ENCODE results near the gene TUBB.
"Not testable (repeated sequence)": the region's sequence is repeated elsewhere in the genome, so short reads cannot be mapped to it uniquely, and the experiment has no call there.

Gene TUBB

DNA sequence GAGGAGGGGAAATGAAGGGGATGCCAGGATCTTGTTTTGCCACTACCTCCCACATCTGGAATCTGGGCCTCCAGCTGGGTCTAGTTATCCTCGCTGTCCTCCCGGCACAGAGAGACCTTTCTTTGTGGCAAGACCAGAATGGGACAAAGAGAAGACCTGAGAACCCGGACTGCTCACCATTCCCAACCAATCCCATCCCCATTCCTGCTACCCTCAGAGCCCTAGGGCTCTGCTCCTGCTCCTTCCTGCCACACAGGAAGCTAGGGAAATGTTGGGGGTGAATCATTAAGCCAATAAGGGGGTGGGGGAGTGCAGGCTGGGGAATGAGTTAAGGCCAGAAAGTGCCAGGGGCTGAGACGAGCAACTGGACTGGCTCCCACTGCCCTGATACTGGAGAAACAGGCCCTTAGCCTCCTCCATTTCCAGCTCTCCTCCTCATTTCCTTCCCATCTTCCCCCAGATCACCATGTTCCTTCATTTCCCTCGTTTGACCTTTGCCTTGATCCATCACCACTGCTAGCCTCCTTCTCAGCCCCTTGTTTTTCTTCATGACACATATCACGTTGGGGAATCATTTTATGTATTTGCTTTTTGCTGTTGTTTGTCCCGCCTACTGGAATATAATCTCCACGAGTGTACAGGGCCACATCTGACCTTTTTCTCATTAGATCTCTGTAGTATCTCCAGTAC is 28.8 kb downstream of the TUBB start:
- Histone ChIP-seq H3K27me3 (ENCODE audit: control insufficient read depth, insufficient read depth, low read length) (no peaks in the 10 kb centered on the region), H3K4me1 (ENCODE audit: control insufficient read depth, insufficient read depth, low read length) (peaks cover 66% of the 10 kb centered on the region), H3K4me2 (ENCODE audit: low read length) (peak overlapping the region; percentile 11), H3K9me3 (replicated peaks; ENCODE audit: low read length) (no peaks in the 10 kb centered on the region), H3K9ac (ENCODE audit: low read depth, low read length) (peak overlapping the region; percentile 39), H3K4me3 (ENCODE audit: low read length) (no peak overlapping the region), H3K36me3 (ENCODE audit: insufficient read depth, low read length) (peaks cover 2% of the 10 kb centered on the region)

DNA sequence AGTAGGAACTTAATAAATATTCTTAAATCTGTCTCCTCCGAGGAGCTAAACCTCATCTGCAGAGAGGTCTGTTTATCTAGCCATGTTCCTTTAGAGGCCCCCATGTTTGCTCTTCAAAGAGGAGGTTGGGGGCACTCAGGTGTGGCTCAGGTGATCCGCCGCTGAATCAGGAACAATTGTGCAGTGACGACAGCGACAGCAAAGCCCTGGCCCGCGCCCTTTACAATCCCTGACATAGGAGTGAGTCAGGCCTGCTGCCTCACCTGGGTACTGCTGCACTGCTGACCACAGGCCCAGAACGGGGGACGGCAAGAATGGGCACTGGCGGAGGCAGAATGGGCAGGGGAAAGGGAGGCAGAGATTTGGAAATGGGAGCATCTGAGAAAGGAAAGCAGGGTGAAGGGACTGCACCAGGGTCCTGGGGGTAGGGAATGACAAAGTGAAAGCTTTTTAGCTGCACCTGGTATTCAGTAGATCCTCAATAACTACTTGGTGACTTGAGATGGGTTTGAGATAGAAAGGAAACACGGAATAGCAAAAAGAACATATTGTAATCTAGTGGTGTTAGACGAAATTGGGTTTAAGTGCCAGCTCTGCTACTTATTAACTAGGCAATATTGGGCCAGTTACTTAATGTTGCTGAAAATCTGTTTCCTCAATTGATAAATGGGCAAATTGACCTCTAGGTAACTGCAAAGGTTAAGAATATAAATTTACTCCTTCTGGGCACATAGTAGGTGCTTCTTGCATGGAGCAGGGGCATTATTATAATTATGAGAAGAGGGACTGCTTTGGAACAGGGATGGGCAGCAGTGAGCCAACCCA is 29.6 kb downstream of the TUBB start:
- no peaks in the 10 kb centered on the region for H3K36me3 ChIP-seq (ENCODE audit: insufficient read depth, low read length)
- no peak overlapping the region for H3K4me3 ChIP-seq (ENCODE audit: low read length)
- peak overlapping the region; percentile 39 for H3K9ac ChIP-seq (ENCODE audit: low read depth, low read length)
- peaks cover 70% of the 10 kb centered on the region for H3K4me1 ChIP-seq (ENCODE audit: control insufficient read depth, insufficient read depth, low read length)
- H3K27me3 ChIP-seq (ENCODE audit: control insufficient read depth, insufficient read depth, low read length), result no peaks in the 10 kb centered on the region
- no peak overlapping the region for H3K4me2 ChIP-seq (ENCODE audit: low read length)
- H3K9me3 ChIP-seq (replicated peaks; ENCODE audit: low read length), result no peaks in the 10 kb centered on the region

- Histone ChIP-seq H3K36me3 (ENCODE audit: insufficient read depth, low read length) (no peaks in the 10 kb centered on the region), H3K9me3 (replicated peaks; ENCODE audit: low read length) (no peaks in the 10 kb centered on the region), H3K9ac (ENCODE audit: low read depth, low read length) (no peak overlapping the region), H3K4me3 (ENCODE audit: low read length) (no peak overlapping the region), H3K4me2 (ENCODE audit: low read length) (no peak overlapping the region), H3K27me3 (ENCODE audit: control insufficient read depth, insufficient read depth, low read length) (no peaks in the 10 kb centered on the region), H3K4me1 (ENCODE audit: control insufficient read depth, insufficient read depth, low read length) (peaks cover 72% of the 10 kb centered on the region)
These were observed 30.2 kb downstream of the TUBB start for GRCh38 chr6:30750379-30750668.

DNA sequence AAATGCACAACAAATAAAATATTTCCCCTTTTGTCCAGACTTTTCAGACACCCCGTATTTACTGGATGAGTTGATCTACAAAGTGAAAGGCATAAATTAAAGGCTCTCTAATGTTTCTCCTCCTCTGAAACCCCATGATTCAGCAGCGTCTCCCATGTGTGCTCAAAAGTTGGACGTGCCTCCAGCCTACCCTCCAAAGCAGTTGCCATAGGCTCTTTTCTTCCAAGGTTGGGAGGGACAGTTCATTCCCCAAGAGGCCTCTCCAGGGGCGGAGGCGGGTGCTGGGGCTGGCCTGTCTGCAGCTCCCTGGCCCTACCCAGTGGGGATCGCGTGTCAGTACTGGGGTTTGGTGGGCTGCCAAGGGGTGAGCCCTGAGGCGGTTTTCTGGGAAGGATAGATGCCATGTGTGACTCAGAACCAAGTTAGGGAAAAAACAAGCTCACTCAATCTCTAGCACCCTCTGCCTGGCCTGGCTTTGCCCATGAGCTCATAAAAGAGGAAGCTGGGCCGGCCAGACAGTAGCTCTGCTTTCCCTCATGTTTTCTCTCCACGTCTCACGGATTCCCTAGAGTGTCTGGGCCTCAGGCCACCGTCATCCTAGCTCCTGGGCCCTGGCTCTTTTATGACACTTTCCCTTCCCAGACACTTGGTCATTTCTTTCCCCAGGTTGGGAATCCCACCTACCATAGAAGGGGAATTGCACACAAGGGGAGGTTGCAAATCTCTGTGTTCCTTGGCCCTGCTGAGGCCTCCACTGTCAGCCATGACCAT is 32.2 kb downstream of the TUBB start:
- Histone ChIP-seq H3K4me1 (ENCODE audit: control insufficient read depth, insufficient read depth, low read length) (peaks cover 72% of the 10 kb centered on the region), H3K9me3 (replicated peaks; ENCODE audit: low read length) (no peaks in the 10 kb centered on the region), H3K4me2 (ENCODE audit: low read length) (peak overlapping the region; percentile 59), H3K9ac (ENCODE audit: low read depth, low read length) (peak overlapping the region; percentile 81), H3K4me3 (ENCODE audit: low read length) (peak overlapping the region; percentile 49), H3K27me3 (ENCODE audit: control insufficient read depth, insufficient read depth, low read length) (no peaks in the 10 kb centered on the region), H3K36me3 (ENCODE audit: insufficient read depth, low read length) (no peaks in the 10 kb centered on the region)

DNA sequence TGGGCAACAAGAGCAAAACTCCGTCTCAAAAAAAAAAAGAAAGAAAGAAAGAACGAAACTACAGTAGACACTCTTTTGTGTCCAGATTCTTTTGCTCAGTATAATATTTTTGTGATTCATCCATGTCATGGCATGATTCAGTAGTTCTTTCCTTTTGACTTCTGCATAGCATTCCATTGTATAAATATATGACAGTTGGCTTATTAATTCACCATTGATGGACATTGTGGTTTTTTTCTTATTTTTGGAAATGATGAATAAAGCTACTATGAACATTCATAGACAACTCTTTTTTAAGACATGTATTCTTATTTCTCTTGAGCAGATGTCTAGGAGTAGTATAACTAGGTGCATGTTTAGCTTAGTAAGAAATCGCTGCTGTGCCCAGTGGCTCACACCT is 34.5 kb downstream of the TUBB start:
- Histone ChIP-seq H3K27me3 (ENCODE audit: control insufficient read depth, insufficient read depth, low read length) (no peaks in the 10 kb centered on the region), H3K9ac (ENCODE audit: low read depth, low read length) (peak overlapping the region; percentile 57), H3K36me3 (ENCODE audit: insufficient read depth, low read length) (no peaks in the 10 kb centered on the region), H3K4me1 (ENCODE audit: control insufficient read depth, insufficient read depth, low read length) (peaks cover 66% of the 10 kb centered on the region), H3K4me2 (ENCODE audit: low read length) (peak overlapping the region; percentile 46), H3K4me3 (ENCODE audit: low read length) (no peak overlapping the region), H3K9me3 (replicated peaks; ENCODE audit: low read length) (no peaks in the 10 kb centered on the region)

GRCh38 chr6:30756405-30757003 is 36.4 kb downstream of the TUBB start:
- peaks cover 65% of the 10 kb centered on the region for H3K4me1 ChIP-seq (ENCODE audit: control insufficient read depth, insufficient read depth, low read length)
- H3K4me3 ChIP-seq (ENCODE audit: low read length); H3K9me3 ChIP-seq (replicated peaks; ENCODE audit: low read length); H3K9ac ChIP-seq (ENCODE audit: low read depth, low read length); H3K36me3 ChIP-seq (ENCODE audit: insufficient read depth, low read length); H3K27me3 ChIP-seq (ENCODE audit: control insufficient read depth, insufficient read depth, low read length); H3K4me2 ChIP-seq (ENCODE audit: low read length): not testable (repeated sequence)

DNA sequence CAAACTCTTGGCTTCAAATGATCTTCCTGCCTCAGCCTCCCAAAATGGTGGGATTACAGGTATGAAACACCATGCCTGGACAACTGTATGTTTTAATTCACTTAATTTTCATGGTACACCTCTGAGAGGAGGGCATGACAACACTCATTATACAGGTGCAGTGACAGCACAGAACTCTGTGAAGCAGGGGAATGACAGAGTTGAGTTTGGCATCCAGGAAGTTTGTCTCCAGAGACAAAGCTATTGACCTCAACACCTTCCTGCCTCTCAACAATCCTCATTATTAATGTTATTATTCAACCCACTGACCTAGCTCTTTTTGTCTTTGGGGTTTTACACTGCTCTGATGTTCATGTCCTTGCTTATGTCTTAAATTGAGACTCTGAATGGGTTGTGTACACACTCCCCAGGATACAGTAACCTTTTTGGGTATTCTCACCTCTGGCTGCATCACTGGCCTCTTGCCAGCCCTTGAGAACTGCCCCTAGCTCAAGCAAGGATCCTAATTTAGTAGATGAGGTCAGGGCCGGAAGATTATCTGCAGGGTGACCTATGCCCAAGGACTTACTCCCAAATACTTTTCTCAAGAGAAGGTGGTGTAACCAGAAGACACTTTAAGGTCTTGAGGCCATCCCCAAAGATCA is 37.2 kb downstream of the TUBB start:
- Histone ChIP-seq H3K9me3 (replicated peaks; ENCODE audit: low read length) (no peaks in the 10 kb centered on the region), H3K36me3 (ENCODE audit: insufficient read depth, low read length) (no peaks in the 10 kb centered on the region), H3K27me3 (ENCODE audit: control insufficient read depth, insufficient read depth, low read length) (no peaks in the 10 kb centered on the region), H3K9ac (ENCODE audit: low read depth, low read length) (no peak overlapping the region), H3K4me3 (ENCODE audit: low read length) (no peak overlapping the region), H3K4me2 (ENCODE audit: low read length) (no peak overlapping the region), H3K4me1 (ENCODE audit: control insufficient read depth, insufficient read depth, low read length) (peaks cover 67% of the 10 kb centered on the region)

- H3K9ac ChIP-seq (ENCODE audit: low read depth, low read length), result peak overlapping the region; percentile 71
- no peaks in the 10 kb centered on the region for H3K9me3 ChIP-seq (replicated peaks; ENCODE audit: low read length)
- no peaks in the 10 kb centered on the region for H3K36me3 ChIP-seq (ENCODE audit: insufficient read depth, low read length)
- peaks cover 61% of the 10 kb centered on the region for H3K4me1 ChIP-seq (ENCODE audit: control insufficient read depth, insufficient read depth, low read length)
- H3K4me3 ChIP-seq (ENCODE audit: low read length), result no peak overlapping the region
- H3K27me3 ChIP-seq (ENCODE audit: control insufficient read depth, insufficient read depth, low read length), result no peaks in the 10 kb centered on the region
- H3K4me2 ChIP-seq (ENCODE audit: low read length), result peak overlapping the region; percentile 35
These were observed 39.6 kb downstream of the TUBB start for GRCh38 chr6:30759575-30760239.

GRCh38 chr6:30760549-30760948 is 40.4 kb downstream of the TUBB start:
- Histone ChIP-seq H3K27me3 (ENCODE audit: control insufficient read depth, insufficient read depth, low read length) (no peaks in the 10 kb centered on the region), H3K4me1 (ENCODE audit: control insufficient read depth, insufficient read depth, low read length) (peaks cover 54% of the 10 kb centered on the region), H3K9ac (ENCODE audit: low read depth, low read length) (no peak overlapping the region), H3K36me3 (ENCODE audit: insufficient read depth, low read length) (no peaks in the 10 kb centered on the region), H3K4me2 (ENCODE audit: low read length) (no peak overlapping the region), H3K4me3 (ENCODE audit: low read length) (no peak overlapping the region), H3K9me3 (replicated peaks; ENCODE audit: low read length) (no peaks in the 10 kb centered on the region)

DNA sequence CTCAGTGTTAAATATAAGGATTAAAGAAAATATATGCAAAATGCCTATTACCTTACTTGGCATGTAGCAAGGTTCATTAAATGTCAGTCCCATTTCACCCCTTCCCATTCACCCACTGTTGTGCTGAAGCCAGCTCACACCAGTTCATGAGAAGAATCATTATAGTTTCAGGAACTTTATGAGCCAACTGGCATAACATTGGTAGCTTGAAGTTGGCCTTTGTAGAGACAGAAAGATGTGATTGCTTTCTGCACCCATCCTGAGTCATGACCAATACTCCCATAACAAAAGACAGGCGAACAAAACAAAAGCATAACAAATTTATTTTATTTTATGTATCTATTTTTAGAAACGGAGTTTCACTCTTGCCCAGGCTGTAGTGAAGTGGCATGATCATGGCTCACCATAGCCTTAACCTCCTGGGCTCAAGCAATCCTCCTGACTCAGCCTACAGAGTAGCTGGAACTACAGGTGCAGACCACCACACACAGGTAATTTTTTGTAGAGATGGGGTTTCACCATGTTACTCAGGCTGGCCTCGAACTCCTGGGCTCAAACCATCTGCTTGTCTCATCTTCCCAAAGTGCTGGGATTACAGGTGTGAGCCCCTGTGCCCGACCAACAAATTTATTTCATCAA is 41.8 kb downstream of the TUBB start:
- H3K36me3 ChIP-seq (ENCODE audit: insufficient read depth, low read length), result no peaks in the 10 kb centered on the region
- H3K4me3 ChIP-seq (ENCODE audit: low read length), result no peak overlapping the region
- H3K4me2 ChIP-seq (ENCODE audit: low read length), result no peak overlapping the region
- peaks cover 49% of the 10 kb centered on the region for H3K4me1 ChIP-seq (ENCODE audit: control insufficient read depth, insufficient read depth, low read length)
- no peaks in the 10 kb centered on the region for H3K9me3 ChIP-seq (replicated peaks; ENCODE audit: low read length)
- H3K9ac ChIP-seq (ENCODE audit: low read depth, low read length), result no peak overlapping the region
- no peaks in the 10 kb centered on the region for H3K27me3 ChIP-seq (ENCODE audit: control insufficient read depth, insufficient read depth, low read length)
